Measurements from ENCODE around the gene DAB2IP. TPM values are rescaled to one million over a fixed set of nuclear protein-coding genes. Genes with fewer than 3 reads are reported as not detected.

DAB2IP gene
- total RNA-seq, 1 experiment from 2014 or later, result 46.7 TPM

DNA sequence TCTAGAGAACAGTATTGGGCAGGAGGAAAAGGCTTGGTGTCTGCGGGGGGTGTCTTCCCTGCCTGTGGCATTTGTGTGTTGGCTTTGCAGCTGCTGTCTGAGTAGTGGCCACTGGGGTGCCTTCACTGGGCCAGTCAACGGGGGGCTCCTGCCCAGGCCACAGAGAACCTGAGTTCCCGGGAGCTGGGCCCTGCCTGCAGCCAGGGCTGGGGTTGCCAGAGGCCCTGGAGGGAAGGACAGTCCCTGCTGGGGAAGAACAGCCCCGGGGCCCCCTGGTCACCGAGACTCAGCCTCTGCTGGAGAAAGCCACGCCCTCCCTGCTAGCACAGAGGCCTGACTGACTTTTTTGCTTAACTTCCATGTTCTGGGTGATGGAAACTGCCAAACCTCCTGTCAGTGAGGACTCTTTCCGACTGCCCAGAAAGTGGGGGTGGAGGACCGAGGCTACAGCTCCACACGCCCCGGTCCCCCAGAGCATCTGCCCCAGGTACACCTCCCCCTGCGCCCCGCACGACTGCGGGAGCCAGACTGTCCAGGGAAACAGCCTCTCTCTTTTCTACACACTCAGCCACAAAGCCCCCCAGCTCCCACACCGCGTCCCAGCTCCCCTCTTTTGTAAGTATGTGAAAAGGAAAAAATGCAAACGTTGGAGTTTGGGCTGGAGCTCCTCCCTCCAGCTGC, 133.4 kb downstream of the DAB2IP start:
- Histone ChIP-seq H3K4me3 (no peak overlapping the region), H3K4me2 (no peak overlapping the region), H3K79me2 (ENCODE audit: low read depth) (no peaks in the 10 kb centered on the region), H3K4me1 (replicated peaks; ENCODE audit: insufficient read depth) (no peaks in the 10 kb centered on the region), H3K9me3 (ENCODE audit: insufficient read depth, low read depth) (no peaks in the 10 kb centered on the region), H3K36me3 (ENCODE audit: low read depth) (no peaks in the 10 kb centered on the region; the same call in 1 of the 2 replicates), H3K27ac (no peak overlapping the region), H3K27me3 (ENCODE audit: insufficient read depth, low read depth) (no peaks in the 10 kb centered on the region), H4K20me1 (ENCODE audit: insufficient read depth) (no peaks in the 10 kb centered on the region), H2AFZ (no peak overlapping the region), H3F3A (ENCODE audit: insufficient read depth, low read depth) (0 out of 2 replicates have a peak, but pooled peaks cover 4% of the 10 kb centered on the region), H3K9me2 (ENCODE audit: insufficient read depth) (no peaks in the 10 kb centered on the region)
- no peak for DNase-seq
- CTCF ChIA-PET, result no interaction called here
- intact Hi-C loops (cut with micrococcal nuclease; ENCODE audit: unreplicated experiment), result loop anchor here (10.0 kb wide), 1 partner anchor 60 kb away; no protein-coding TSS in a partner anchor
- POLR2A ChIA-PET (ENCODE audit: unreplicated experiment), result no interaction called here
- TF ChIP-seq, protein P1, sequence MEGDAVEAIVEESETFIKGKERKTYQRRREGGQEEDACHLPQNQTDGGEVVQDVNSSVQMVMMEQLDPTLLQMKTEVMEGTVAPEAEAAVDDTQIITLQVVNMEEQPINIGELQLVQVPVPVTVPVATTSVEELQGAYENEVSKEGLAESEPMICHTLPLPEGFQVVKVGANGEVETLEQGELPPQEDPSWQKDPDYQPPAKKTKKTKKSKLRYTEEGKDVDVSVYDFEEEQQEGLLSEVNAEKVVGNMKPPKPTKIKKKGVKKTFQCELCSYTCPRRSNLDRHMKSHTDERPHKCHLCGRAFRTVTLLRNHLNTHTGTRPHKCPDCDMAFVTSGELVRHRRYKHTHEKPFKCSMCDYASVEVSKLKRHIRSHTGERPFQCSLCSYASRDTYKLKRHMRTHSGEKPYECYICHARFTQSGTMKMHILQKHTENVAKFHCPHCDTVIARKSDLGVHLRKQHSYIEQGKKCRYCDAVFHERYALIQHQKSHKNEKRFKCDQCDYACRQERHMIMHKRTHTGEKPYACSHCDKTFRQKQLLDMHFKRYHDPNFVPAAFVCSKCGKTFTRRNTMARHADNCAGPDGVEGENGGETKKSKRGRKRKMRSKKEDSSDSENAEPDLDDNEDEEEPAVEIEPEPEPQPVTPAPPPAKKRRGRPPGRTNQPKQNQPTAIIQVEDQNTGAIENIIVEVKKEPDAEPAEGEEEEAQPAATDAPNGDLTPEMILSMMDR (conservative IDR thresholded peaks at IDR 0.05), result no peak
- TF ChIP-seq EZH2 (IDR thresholded peaks at IDR 0.05; ENCODE audit: low read depth), result no peak
- BruUV-seq (replicated peaks), result TSS peak; percentile 13

DNA sequence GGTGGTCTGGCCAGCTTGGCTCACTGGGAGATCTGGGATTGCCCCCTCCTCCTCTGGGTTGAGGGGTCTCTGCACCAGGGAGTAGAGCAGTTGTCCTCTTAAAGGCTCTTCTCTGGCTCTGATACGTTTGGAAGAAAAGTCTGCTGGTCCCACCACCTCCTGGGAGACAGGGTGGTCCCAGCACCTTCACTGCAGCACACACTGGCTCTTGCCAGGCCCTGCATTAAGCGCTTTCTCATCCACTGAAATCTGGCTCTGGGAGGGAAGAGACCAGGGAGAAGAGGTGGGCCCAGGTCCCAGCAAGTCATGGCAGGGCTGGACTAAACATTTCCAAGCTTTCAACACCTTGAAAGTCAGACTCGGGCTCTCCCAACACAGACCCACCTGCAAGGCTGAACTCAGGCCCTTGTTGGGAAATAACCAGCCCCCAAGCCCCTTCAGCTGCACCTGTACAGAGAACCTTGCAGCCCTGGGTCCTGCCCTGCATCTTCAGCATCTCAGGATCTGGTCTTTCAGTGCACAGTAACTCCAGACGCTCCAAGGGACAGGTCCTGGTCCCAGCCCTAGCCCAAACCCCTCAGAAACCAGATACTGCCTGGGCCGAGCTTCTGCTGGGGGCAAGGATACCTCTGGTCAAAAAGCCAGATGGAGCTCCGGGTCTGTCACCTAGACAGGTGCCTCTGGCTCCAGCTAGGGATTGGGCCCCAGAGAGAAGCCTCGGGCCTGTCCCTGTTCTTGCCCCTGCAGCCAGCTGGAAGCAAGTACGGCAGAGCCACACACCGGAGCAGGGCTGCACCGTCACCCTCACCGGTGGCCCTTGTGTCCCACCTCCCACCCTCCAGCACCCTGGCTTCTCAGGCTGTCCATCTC, 134.5 kb downstream of the DAB2IP start:
- ChIA-PET POLR2A (ENCODE audit: unreplicated experiment) (no interaction called here), CTCF (no interaction called here)
- Histone ChIP-seq H3K9me2 (ENCODE audit: insufficient read depth) (no peaks in the 10 kb centered on the region), H3K9me3 (ENCODE audit: insufficient read depth, low read depth) (no peaks in the 10 kb centered on the region), H3K4me3 (no peak overlapping the region), H3K79me2 (ENCODE audit: low read depth) (no peaks in the 10 kb centered on the region), H3K27ac (no peak overlapping the region), H4K20me1 (ENCODE audit: insufficient read depth) (no peaks in the 10 kb centered on the region), H3K4me1 (replicated peaks; ENCODE audit: insufficient read depth) (no peaks in the 10 kb centered on the region), H3K36me3 (ENCODE audit: low read depth) (no peaks in the 10 kb centered on the region; the same call in 1 of the 2 replicates), H3F3A (ENCODE audit: insufficient read depth, low read depth) (0 out of 2 replicates have a peak, but pooled peaks cover 4% of the 10 kb centered on the region), H3K4me2 (no peak overlapping the region), H2AFZ (no peak overlapping the region), H3K27me3 (ENCODE audit: insufficient read depth, low read depth) (no peaks in the 10 kb centered on the region)
- BruUV-seq (replicated peaks), result no TSS peak
- no peak for TF ChIP-seq EZH2 (IDR thresholded peaks at IDR 0.05; ENCODE audit: low read depth)
- TF ChIP-seq, protein P1 (conservative IDR thresholded peaks at IDR 0.05), result no peak
- intact Hi-C loops (cut with micrococcal nuclease; ENCODE audit: unreplicated experiment), result loop anchor here (10.0 kb wide), 1 partner anchor 59 kb away; no protein-coding TSS in a partner anchor
- no peak for DNase-seq

DNA sequence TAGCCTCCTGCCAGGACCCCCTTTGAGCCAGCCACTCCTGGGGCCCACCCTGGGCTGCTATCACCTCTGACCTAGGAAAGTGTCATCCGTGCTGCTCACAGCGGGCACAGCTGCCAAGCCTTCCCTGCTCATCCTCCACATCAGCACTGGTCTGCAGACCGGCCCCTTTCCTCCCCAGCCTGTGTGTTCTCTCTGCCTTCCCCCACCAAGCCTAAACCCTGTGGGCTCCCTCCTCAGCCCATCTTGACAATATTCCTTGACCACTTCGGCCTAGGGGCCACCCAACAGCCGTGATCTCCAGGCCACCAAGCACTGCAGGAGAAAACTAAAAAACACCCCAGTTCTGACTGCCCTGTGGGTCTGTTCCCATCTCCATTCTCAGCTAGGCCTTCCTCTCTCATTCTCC, 135.1 kb downstream of the DAB2IP start:
- H3K27me3 ChIP-seq (ENCODE audit: insufficient read depth, low read depth), result no peaks in the 10 kb centered on the region
- intact Hi-C loops (cut with micrococcal nuclease; ENCODE audit: unreplicated experiment), result loop anchor here (10.0 kb wide), 1 partner anchor 58 kb away; no protein-coding TSS in a partner anchor
- H3K4me1 ChIP-seq (replicated peaks; ENCODE audit: insufficient read depth), result no peaks in the 10 kb centered on the region
- TF ChIP-seq, protein P1 (conservative IDR thresholded peaks at IDR 0.05), result no peak
- no peak overlapping the region for H3K4me3 ChIP-seq
- H2AFZ ChIP-seq, result no peak overlapping the region
- CTCF ChIA-PET, result no interaction called here
- 0 out of 2 replicates have a peak, but pooled peaks cover 4% of the 10 kb centered on the region for H3F3A ChIP-seq (ENCODE audit: insufficient read depth, low read depth)
- no peaks in the 10 kb centered on the region for H4K20me1 ChIP-seq (ENCODE audit: insufficient read depth)
- POLR2A ChIA-PET (ENCODE audit: unreplicated experiment), result no interaction called here
- no peaks in the 10 kb centered on the region for H3K9me3 ChIP-seq (ENCODE audit: insufficient read depth, low read depth)
- BruUV-seq (replicated peaks), result no TSS peak
- no peak for DNase-seq
- H3K27ac ChIP-seq, result no peak overlapping the region
- no peaks in the 10 kb centered on the region; the same call in 1 of the 2 replicates for H3K36me3 ChIP-seq (ENCODE audit: low read depth)
- no peak overlapping the region for H3K4me2 ChIP-seq
- H3K9me2 ChIP-seq (ENCODE audit: insufficient read depth), result no peaks in the 10 kb centered on the region
- H3K79me2 ChIP-seq (ENCODE audit: low read depth), result no peaks in the 10 kb centered on the region

Data from PC-9 (cell line).